ENCODE data around the gene NEMP1. TPM values are rescaled to one million over a fixed set of nuclear protein-coding genes. Genes with fewer than 3 reads are reported as not detected.

NEMP1 gene
- total and polyA plus RNA-seq, 2 of the 13 experiments (the other 11 are each of a cell fraction or from before 2014, with no cell fraction given), result 11.4 to 12.9 TPM

GRCh38 chr12:57088354-57089270 lies 10.0 kb upstream of the NEMP1 start, which contains the start of gene NAB2 (continued):
- TF ChIP-seq SP2 (CRISPR knock-in tag; IDR thresholded peaks at IDR 0.05) (no peak), ZNF367 (CRISPR knock-in tag; IDR thresholded peaks at IDR 0.05; ENCODE audit: borderline replicate concordance) (0 out of 2 replicates have a peak, but pooled peaks have one; percentile 65), ZNF446 (CRISPR knock-in tag; IDR thresholded peaks at IDR 0.05) (no peak), MTF2 (CRISPR knock-in tag; IDR thresholded peaks at IDR 0.05; ENCODE audit: borderline replicate concordance) (no peak), ZNF281 (CRISPR knock-in tag; IDR thresholded peaks at IDR 0.05; ENCODE audit: borderline replicate concordance) (peak; percentile 89), TFAP4 (IDR thresholded peaks at IDR 0.05; ENCODE audit: borderline replicate concordance, low read depth) (peak; percentile 55; the same call in 1 of the 2 replicates), ZNF136 (CRISPR knock-in tag; IDR thresholded peaks at IDR 0.05; ENCODE audit: low read depth) (no peak), HMG20A (CRISPR knock-in tag; IDR thresholded peaks at IDR 0.05; ENCODE audit: borderline replicate concordance) (peak; percentile 38; the same call in 1 of the 2 replicates), RERE (CRISPR knock-in tag; IDR thresholded peaks at IDR 0.05; ENCODE audit: low read depth) (peak; percentile 48; the same call in 1 of the 2 replicates), MATR3 (CRISPR knock-in tag; IDR thresholded peaks at IDR 0.05) (no peak), HMGA1 (CRISPR knock-in tag; conservative IDR thresholded peaks at IDR 0.05) (no peak), RARA (CRISPR knock-in tag; IDR thresholded peaks at IDR 0.05) (peak; percentile 55), ZSCAN30 (CRISPR knock-in tag; IDR thresholded peaks at IDR 0.05) (no peak), HINFP (CRISPR knock-in tag; IDR thresholded peaks at IDR 0.05; ENCODE audit: low read depth) (0 out of 2 replicates have a peak, but pooled peaks have one; percentile 21), MED8 (CRISPR knock-in tag; IDR thresholded peaks at IDR 0.05; ENCODE audit: insufficient replicate concordance) (no peak), RBAK (CRISPR knock-in tag; IDR thresholded peaks at IDR 0.05) (no peak), YEATS2 (CRISPR knock-in tag; IDR thresholded peaks at IDR 0.05; ENCODE audit: borderline replicate concordance) (0 out of 2 replicates have a peak, but pooled peaks have one; percentile 35), PAF1 (CRISPR knock-in tag; IDR thresholded peaks at IDR 0.05) (no peak)

Data from HepG2 (cell line).